H1 (cell line): ENCODE results near the gene CDH2. TPM values are rescaled to one million over a fixed set of nuclear protein-coding genes. Genes with fewer than 3 reads are reported as not detected.

Experiments used
- TAF1 ChIP-seq: IDR thresholded peaks from 2 replicates; pipeline ENCODE4 v1.6.1; 2011; ENCODE audit warnings: mild to moderate bottlenecking, low read depth, low read length
- polyA plus RNA-seq, 7 experiments: library from polyadenylated mRNA; depleted of rRNA in 3 of 7; stranded (reverse) in 5 of 7; unstranded in 2 of 7; fragments of >200 nt in 5 of 7; fragments of 200-250 nt in 2 of 7; gene quantifications; 1 replicate in 5 of 7; 2 replicates in 1 of 7; 4 replicates in 1 of 7; pipeline versions ENCODE4 v1.2.1 to v1.2.3, GENCODE V29; 2011 to 2013; ENCODE audit warnings: missing spikeins in 2 of 7, mixed read lengths in 2 of 7
- total RNA-seq: library from RNA; stranded (reverse); fragmentation: NEBNext Ultra II Directional; extraction: Animal tissue kit (Norgen Biotek cat#: 25700); gene quantifications from 2 replicates; pipeline ENCODE4 v1.2.1, GENCODE V29; 2021
- TF ChIP-seq, protein P1 (sequence below): fragments of 300-600 bp; sonication (generic); IDR thresholded peaks from 2 replicates; pipeline ENCODE4 v1.7.1; 2012; ENCODE audit warnings: low read length, moderate library complexity, mild to moderate bottlenecking, inconsistent platforms; ENCODE audit not compliant: insufficient replicate concordance

CDH2 gene
- total and polyA plus RNA-seq, 2 of the 8 experiments (the other 6 are each of a cell fraction or from before 2014, with no cell fraction given), result 15.0 to 56.5 TPM

DNA sequence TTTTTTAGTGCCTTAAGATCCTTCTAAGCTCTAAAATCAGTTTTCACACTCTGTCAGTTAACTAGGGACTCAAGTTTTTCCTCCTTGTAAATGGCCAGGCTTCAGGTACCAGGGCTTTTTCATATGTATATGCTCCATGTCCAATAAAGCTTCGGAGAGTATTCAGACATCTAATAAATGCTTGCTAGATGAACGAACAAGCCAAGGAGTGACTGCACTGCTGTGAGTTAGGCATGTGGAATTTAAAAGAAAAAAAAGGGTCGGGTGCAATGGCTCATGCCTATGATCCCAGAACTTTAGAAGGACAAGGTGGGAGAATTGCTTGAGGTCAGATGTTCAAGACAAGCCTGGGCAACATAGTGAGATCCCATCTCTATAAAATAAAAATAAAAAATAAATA is 81.9 kb downstream of the CDH2 start (continued):
- TF ChIP-seq, protein P1, sequence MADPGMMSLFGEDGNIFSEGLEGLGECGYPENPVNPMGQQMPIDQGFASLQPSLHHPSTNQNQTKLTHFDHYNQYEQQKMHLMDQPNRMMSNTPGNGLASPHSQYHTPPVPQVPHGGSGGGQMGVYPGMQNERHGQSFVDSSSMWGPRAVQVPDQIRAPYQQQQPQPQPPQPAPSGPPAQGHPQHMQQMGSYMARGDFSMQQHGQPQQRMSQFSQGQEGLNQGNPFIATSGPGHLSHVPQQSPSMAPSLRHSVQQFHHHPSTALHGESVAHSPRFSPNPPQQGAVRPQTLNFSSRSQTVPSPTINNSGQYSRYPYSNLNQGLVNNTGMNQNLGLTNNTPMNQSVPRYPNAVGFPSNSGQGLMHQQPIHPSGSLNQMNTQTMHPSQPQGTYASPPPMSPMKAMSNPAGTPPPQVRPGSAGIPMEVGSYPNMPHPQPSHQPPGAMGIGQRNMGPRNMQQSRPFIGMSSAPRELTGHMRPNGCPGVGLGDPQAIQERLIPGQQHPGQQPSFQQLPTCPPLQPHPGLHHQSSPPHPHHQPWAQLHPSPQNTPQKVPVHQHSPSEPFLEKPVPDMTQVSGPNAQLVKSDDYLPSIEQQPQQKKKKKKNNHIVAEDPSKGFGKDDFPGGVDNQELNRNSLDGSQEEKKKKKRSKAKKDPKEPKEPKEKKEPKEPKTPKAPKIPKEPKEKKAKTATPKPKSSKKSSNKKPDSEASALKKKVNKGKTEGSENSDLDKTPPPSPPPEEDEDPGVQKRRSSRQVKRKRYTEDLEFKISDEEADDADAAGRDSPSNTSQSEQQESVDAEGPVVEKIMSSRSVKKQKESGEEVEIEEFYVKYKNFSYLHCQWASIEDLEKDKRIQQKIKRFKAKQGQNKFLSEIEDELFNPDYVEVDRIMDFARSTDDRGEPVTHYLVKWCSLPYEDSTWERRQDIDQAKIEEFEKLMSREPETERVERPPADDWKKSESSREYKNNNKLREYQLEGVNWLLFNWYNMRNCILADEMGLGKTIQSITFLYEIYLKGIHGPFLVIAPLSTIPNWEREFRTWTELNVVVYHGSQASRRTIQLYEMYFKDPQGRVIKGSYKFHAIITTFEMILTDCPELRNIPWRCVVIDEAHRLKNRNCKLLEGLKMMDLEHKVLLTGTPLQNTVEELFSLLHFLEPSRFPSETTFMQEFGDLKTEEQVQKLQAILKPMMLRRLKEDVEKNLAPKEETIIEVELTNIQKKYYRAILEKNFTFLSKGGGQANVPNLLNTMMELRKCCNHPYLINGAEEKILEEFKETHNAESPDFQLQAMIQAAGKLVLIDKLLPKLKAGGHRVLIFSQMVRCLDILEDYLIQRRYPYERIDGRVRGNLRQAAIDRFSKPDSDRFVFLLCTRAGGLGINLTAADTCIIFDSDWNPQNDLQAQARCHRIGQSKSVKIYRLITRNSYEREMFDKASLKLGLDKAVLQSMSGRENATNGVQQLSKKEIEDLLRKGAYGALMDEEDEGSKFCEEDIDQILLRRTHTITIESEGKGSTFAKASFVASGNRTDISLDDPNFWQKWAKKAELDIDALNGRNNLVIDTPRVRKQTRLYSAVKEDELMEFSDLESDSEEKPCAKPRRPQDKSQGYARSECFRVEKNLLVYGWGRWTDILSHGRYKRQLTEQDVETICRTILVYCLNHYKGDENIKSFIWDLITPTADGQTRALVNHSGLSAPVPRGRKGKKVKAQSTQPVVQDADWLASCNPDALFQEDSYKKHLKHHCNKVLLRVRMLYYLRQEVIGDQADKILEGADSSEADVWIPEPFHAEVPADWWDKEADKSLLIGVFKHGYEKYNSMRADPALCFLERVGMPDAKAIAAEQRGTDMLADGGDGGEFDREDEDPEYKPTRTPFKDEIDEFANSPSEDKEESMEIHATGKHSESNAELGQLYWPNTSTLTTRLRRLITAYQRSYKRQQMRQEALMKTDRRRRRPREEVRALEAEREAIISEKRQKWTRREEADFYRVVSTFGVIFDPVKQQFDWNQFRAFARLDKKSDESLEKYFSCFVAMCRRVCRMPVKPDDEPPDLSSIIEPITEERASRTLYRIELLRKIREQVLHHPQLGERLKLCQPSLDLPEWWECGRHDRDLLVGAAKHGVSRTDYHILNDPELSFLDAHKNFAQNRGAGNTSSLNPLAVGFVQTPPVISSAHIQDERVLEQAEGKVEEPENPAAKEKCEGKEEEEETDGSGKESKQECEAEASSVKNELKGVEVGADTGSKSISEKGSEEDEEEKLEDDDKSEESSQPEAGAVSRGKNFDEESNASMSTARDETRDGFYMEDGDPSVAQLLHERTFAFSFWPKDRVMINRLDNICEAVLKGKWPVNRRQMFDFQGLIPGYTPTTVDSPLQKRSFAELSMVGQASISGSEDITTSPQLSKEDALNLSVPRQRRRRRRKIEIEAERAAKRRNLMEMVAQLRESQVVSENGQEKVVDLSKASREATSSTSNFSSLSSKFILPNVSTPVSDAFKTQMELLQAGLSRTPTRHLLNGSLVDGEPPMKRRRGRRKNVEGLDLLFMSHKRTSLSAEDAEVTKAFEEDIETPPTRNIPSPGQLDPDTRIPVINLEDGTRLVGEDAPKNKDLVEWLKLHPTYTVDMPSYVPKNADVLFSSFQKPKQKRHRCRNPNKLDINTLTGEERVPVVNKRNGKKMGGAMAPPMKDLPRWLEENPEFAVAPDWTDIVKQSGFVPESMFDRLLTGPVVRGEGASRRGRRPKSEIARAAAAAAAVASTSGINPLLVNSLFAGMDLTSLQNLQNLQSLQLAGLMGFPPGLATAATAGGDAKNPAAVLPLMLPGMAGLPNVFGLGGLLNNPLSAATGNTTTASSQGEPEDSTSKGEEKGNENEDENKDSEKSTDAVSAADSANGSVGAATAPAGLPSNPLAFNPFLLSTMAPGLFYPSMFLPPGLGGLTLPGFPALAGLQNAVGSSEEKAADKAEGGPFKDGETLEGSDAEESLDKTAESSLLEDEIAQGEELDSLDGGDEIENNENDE, result no peak
- TF ChIP-seq TAF1, result no peak
